ENCODE data around the gene OASL.

OASL gene

GRCh38 chr12:121010860-121011259, 28.2 kb downstream of the OASL start:
- DNase-seq = no peak

- DNase-seq = peak in 1 of 2 donors; percentile 9
Measured at GRCh38 chr12:121009741-121010140, 29.3 kb downstream of the OASL start.

GRCh38 chr12:121008347-121009098, 30.5 kb downstream of the OASL start:
- DNase-seq = no peak

DNA sequence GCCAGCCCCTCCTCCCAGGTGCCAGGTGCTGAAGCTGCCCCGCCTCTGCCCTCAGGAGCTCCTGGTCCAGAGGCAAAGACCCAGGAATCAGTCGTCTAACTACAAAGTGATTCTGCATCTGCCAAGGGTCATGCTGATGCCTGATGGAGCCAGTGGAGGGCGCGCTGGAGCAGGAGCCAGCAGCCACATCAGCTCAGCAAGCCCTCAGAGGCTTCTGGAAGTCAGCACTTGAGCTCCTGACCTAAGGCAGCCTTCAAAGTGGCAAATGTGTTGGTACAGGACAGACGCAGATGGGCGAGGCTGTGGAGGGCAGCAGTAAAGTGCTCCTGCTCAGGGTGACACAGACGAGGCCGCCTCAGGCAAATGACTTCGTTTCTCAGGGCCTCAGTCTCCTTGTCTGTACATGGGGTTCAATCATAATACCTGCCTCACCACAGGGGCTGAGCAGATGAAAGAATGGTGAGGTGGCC, 33.7 kb downstream of the OASL start:
- DNase-seq = peak; percentile 54 to 61

- DNase-seq = no peak
Measured at GRCh38 chr12:121004253-121004815, 34.7 kb downstream of the OASL start.

DNA sequence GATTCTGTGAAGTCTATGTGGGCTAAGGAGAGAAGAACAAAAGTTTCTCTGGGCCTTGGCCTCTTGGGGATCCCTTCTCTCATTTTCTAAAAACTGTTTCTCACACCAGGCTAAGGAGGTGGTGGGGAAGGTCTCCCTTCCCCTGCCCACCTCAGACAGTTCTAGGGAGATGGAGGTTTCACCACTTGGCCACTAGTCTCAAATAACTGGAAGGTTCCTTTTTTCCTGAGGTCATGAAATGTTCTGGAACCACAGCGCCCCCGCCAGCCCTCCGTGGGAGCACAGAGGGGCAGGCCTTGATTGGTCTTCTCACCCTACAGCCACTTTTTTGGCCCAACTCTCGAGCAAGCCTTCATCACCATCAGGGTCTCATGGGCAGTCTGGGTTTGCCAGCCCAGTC, 35.4 kb downstream of the OASL start:
- DNase-seq = peak in 1 of 2 donors; percentile 13

DNA sequence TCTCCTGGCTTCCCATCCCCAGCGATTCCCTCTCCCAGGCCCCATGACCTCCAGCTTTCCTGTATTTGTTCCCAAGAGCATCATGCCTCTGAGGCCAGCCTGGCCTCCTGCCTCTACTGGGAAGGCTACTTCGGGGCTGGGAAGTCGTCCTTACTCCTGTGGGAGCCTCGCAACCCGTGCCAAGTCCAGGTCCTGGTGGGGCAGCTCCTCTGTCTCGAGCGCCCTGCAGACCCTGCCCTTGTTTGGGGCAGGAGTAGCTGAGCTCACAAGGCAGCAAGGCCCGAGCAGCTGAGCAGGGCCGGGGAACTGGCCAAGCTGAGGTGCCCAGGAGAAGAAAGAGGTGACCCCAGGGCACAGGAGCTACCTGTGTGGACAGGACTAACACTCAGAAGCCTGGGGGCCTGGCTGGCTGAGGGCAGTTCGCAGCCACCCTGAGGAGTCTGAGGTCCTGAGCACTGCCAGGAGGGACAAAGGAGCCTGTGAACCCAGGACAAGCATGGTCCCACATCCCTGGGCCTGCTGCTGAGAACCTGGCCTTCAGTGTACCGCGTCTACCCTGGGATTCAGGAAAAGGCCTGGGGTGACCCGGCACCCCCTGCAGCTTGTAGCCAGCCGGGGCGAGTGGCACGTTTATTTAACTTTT, 37.1 kb downstream of the OASL start:
- DNase-seq = no peak

DNA sequence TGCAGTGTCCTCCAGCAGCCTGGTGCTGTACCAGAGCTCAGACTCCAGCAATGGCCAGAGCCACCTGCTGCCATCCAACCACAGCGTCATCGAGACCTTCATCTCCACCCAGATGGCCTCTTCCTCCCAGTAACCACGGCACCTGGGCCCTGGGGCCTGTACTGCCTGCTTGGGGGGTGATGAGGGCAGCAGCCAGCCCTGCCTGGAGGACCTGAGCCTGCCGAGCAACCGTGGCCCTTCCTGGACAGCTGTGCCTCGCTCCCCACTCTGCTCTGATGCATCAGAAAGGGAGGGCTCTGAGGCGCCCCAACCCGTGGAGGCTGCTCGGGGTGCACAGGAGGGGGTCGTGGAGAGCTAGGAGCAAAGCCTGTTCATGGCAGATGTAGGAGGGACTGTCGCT, 38.0 kb downstream of the OASL start:
- DNase-seq = no peak

- no peak for DNase-seq
Measured at GRCh38 chr12:121000530-121000929, 38.5 kb downstream of the OASL start.

DNA sequence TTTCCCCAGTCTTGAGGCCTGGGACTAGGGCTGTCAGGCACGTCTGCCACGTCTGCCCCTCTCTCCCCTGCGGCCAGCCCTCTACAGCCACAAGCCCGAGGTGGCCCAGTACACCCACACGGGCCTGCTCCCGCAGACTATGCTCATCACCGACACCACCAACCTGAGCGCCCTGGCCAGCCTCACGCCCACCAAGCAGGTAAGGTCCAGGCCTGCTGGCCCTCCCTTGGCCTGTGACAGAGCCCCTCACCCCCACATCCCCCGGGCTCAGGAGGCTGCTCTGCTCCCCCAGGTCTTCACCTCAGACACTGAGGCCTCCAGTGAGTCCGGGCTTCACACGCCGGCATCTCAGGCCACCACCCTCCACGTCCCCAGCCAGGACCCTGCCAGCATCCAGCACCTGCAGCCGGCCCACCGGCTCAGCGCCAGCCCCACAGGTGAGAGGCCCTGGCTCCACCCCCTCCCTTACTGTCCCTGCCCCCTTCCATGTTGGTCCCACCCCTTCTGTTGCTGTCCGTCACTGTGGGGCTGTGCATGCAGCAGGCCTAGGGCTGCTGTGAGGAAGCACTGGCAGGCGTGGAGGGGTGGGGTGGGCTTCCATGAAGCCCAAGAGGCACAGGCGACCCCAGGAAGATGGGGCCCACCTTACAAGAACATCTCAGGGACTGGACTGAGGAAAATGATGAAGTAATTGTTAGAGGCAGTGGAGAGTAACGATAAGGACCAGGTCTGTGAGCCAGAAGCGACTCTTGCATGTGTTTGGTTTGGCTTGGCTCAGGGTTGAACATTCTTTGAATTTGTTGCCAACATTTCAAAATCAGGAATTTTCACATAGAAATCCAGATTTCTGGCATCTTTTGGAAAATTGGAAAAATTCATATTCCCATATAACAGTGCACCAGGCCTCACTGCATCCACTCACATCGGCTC, 39.6 kb downstream of the OASL start:
- no peak for DNase-seq

DNA sequence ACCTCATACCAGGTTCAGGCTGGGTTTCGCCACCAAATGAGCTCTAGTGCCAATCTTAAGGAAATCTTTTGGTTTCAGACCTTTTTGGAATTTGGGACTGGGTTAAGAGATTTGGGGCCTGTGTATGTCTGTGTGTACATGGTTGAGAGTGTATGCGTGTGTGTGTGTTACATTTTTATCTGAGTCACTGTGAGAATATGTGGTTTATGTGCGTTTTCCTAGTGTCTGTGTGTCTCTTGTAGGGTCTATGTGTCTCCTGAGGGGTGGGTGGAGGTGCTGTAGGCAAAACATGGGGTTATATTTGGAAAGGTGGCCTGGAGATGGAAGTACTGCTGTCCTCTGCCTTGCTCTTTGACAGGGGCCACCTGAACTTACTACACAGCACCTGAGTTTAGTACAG, 40.6 kb downstream of the OASL start:
- DNase-seq = no peak

- no peak for DNase-seq
Measured at GRCh38 chr12:120997448-120997847, 41.6 kb downstream of the OASL start.

DNA sequence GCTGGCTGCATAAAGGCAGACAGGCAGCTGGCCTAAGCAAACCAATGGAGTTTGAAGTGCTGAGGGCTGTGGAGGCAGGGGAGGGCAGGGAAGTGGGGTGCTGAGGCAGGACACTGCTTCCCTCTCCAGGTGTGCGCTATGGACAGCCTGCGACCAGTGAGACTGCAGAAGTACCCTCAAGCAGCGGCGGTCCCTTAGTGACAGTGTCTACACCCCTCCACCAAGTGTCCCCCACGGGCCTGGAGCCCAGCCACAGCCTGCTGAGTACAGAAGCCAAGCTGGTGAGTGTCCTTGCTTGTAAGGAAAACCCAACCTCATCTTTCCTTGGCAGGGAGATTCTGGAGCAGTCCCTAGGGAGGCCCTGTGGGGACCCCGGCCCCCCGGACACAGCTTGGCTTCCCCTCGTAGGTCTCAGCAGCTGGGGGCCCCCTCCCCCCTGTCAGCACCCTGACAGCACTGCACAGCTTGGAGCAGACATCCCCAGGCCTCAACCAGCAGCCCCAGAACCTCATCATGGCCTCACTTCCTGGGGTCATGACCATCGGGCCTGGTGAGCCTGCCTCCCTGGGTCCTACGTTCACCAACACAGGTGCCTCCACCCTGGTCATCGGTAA, 42.8 kb downstream of the OASL start:
- DNase-seq = no peak

DNA sequence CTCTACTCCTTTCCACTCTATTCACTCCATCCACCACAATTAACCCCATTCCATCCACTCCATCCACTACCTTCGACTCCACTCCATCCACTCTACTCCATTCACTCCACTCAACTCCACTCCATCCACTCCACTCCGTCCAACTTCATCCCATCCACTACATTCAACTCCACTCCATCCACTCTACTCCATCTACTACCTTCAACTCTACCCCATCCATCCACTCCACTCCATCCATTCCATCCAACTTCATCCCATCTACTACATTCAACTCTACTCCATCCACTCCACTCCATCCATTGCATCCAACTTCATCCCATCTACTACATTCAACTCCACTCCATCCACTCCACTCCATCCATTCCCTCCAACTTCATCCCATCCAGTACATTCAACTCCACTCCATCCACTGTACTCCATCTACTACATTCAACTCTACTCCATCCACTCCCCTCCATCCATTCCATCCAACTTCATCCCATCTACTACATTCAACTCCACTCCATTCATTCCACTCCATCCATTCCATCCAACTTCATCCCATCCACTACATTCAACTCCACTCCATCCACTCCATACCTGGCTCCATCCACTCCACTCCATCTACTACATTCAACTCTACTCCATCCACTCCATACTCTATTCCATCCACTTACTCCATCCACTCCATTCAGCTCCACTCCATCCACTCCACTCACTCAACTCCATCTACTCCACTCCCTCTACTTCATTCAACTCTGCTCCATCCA, 44.3 kb downstream of the OASL start:
- no peak for DNase-seq

- no peak for DNase-seq
Measured at GRCh38 chr12:120994059-120994458, 45.0 kb downstream of the OASL start.

GRCh38 chr12:120993496-120993895, 45.5 kb downstream of the OASL start:
- DNase-seq = no peak

DNA sequence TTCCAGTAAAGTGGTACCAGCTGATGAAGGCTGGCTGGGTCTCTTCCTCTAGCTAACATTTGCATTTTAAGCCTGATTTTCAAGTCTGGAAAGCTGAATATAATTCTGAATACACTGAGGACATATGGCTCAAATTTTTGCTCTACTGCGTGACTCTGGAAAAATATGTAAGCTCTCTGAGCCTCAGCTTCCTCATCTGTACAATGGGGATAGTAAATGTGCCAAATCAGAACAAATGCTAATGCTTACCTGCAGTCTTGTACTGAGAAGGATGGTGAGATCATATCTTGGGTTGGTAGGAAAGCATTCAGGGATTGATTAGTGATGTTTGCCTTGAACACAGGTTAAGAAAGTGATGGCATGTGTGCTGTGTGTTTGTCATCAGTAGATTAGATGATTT, 46.1 kb downstream of the OASL start:
- DNase-seq = no peak

- no peak for DNase-seq
Measured at GRCh38 chr12:120991965-120992364, 47.1 kb downstream of the OASL start.

GRCh38 chr12:120990487-120991055, 48.5 kb downstream of the OASL start:
- DNase-seq = no peak

DNA sequence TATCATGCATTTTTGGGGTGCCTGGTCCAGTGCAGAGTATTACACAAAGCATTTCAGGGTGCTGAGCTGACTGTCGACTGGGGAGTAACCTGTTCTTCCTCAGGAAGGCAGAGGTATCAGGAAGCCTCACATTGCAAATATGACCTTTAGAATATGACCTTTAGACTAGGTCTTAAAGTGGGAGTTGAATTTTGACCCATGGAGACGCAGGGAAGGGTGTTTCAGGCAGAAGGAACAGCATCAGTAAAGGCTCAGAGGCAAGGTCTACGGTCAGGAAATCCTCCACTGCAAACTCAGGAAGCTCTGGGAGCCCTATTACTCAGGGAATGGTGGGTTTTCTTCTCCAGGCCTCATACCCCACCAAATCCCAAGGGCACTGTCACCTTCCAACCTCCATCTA, 49.4 kb downstream of the OASL start:
- DNase-seq = no peak

- no peak for DNase-seq
Measured at GRCh38 chr12:120988658-120989057, 50.4 kb downstream of the OASL start.
